SJSA1 (cell line): ENCODE data around the gene VPS26B. TPM values are rescaled to one million over a fixed set of nuclear protein-coding genes. Genes with fewer than 3 reads are reported as not detected.

Source experiments
- DNase-seq, 2 experiments: peaks; one replicate each; pipeline ENCODE4 v3.0.0-alpha.2; 2015 to 2020; ENCODE audit warnings: low spot score in 2 of 2, low read depth in 1 of 2
- H3K27ac ChIP-seq: fragments of 250-450 bp; sonication (Bioruptor Pico); 2 replicates; pipeline ENCODE4 v1.5.1; 2020; ENCODE audit warnings: mild to moderate bottlenecking, moderate library complexity
- H3K27me3 ChIP-seq: fragments of 250-450 bp; sonication (Bioruptor Pico); replicated peaks from 2 replicates; pipeline ENCODE4 v1.5.1; 2020; ENCODE audit warnings: mild to moderate bottlenecking, moderate library complexity
- H3K36me3 ChIP-seq: fragments of 250-450 bp; sonication (Bioruptor Pico); 2 replicates; pipeline ENCODE4 v1.5.1; 2020; ENCODE audit warnings: mild to moderate bottlenecking
- H3K4me1 ChIP-seq: fragments of 250-450 bp; sonication (Bioruptor Pico); replicated peaks from 2 replicates; pipeline ENCODE4 v1.6.1; 2021; ENCODE audit warnings: mild to moderate bottlenecking
- H3K4me3 ChIP-seq: fragments of 250-450 bp; sonication (Bioruptor Pico); 2 replicates; pipeline ENCODE4 v1.5.1; 2020; ENCODE audit warnings: mild to moderate bottlenecking
- H3K9me3 ChIP-seq: fragments of 250-450 bp; sonication (Bioruptor Pico); replicated peaks from 2 replicates; pipeline ENCODE4 v1.5.1; 2020; ENCODE audit warnings: mild to moderate bottlenecking
- total RNA-seq: library from RNA; depleted of rRNA; stranded (reverse); fragments of >200 nt; shearing (Covaris generic); gene quantifications from 2 replicates; pipeline ENCODE4 v1.2.3, GENCODE V29; 2014; rRNA removed

VPS26B gene
- total RNA-seq, 1 experiment from 2014 or later: 17.8 TPM

DNA sequence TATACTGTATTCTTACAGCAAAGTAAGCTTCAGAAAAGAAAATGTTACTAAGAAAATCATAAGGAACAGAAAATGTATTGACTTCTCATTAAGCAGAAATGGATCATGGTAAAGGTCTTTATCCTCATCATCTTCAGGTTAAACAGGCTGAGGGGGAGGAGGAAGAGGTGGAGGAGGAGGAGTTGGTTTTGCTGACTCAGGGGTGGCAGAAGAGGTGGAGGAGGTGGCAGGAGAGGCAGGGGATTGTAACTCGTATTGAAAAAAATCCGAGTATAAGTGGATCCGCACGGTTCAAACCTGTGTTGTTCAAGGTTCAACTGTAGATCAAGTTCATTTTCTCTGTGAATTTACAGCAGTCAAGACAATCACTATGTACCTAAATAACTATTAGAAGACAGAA, 64.7 kb downstream of the VPS26B start:
- Histone ChIP-seq H3K9me3 (no peaks in the 10 kb centered on the region), H3K27me3 (no peaks in the 10 kb centered on the region), H3K36me3 (no peaks in the 10 kb centered on the region), H3K4me1 (no peaks in the 10 kb centered on the region), H3K4me3 (no peak overlapping the region), H3K27ac (no peak overlapping the region)
- no peak for DNase-seq

- H3K4me3 ChIP-seq: no peak overlapping the region
- DNase-seq: no peak
- H3K4me1 ChIP-seq: no peaks in the 10 kb centered on the region
- H3K27ac ChIP-seq: no peak overlapping the region
- no peaks in the 10 kb centered on the region for H3K36me3 ChIP-seq
- H3K9me3 ChIP-seq: no peaks in the 10 kb centered on the region
- no peaks in the 10 kb centered on the region for H3K27me3 ChIP-seq
Measured at GRCh38 chr11:134289789-134290188, 65.3 kb downstream of the VPS26B start.

DNA sequence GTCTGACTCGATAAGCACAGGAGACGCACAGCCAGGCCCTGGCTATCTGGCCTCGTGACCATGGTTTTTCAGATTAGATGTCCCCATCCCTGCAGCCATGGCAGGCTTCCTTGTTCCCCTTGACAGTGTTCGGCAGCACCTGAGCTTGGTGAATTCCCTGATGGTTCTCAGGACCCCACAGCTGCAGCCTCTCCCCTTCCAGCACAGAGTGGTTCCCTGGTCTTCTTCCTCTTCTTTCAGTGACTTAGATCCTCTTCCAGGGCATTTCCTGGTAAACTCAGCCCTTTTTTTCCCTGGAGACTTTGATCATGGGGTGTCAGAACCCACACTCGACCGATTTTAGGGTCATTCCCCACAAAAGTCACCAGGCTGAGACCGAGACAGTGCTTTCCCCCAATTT, 66.2 kb downstream of the VPS26B start:
- no peaks in the 10 kb centered on the region for H3K9me3 ChIP-seq
- no peaks in the 10 kb centered on the region for H3K4me1 ChIP-seq
- no peak overlapping the region for H3K4me3 ChIP-seq
- no peak for DNase-seq
- no peaks in the 10 kb centered on the region for H3K36me3 ChIP-seq
- H3K27ac ChIP-seq: no peak overlapping the region
- no peaks in the 10 kb centered on the region for H3K27me3 ChIP-seq

GRCh38 chr11:134291196-134291595, 66.7 kb downstream of the VPS26B start:
- no peak overlapping the region for H3K27ac ChIP-seq
- H3K36me3 ChIP-seq: no peaks in the 10 kb centered on the region
- H3K4me1 ChIP-seq: no peaks in the 10 kb centered on the region
- DNase-seq: no peak
- H3K4me3 ChIP-seq: no peak overlapping the region
- no peaks in the 10 kb centered on the region for H3K9me3 ChIP-seq
- no peaks in the 10 kb centered on the region for H3K27me3 ChIP-seq

- Histone ChIP-seq H3K9me3 (no peaks in the 10 kb centered on the region), H3K27me3 (no peaks in the 10 kb centered on the region), H3K36me3 (no peaks in the 10 kb centered on the region), H3K4me3 (no peak overlapping the region), H3K27ac (no peak overlapping the region), H3K4me1 (no peaks in the 10 kb centered on the region)
- DNase-seq: no peak
Measured at GRCh38 chr11:134292661-134293060, 68.2 kb downstream of the VPS26B start.

- Histone ChIP-seq H3K4me1 (no peaks in the 10 kb centered on the region), H3K9me3 (no peaks in the 10 kb centered on the region), H3K36me3 (no peaks in the 10 kb centered on the region), H3K27ac (no peak overlapping the region), H3K27me3 (no peaks in the 10 kb centered on the region), H3K4me3 (no peak overlapping the region)
- DNase-seq: no peak
Measured at GRCh38 chr11:134293119-134294113, 68.9 kb downstream of the VPS26B start.

GRCh38 chr11:134294664-134295063, 70.2 kb downstream of the VPS26B start:
- H3K27ac ChIP-seq: no peak overlapping the region
- H3K4me3 ChIP-seq: no peak overlapping the region
- DNase-seq: no peak
- no peaks in the 10 kb centered on the region for H3K9me3 ChIP-seq
- H3K4me1 ChIP-seq: no peaks in the 10 kb centered on the region
- H3K36me3 ChIP-seq: no peaks in the 10 kb centered on the region
- no peaks in the 10 kb centered on the region for H3K27me3 ChIP-seq

Other genes with a start within 250 kb of the VPS26B start
- 1.7 and 2.4 TPM in 2 replicates for gene JAM3, start 155.6 kb upstream of the VPS26B start, total RNA-seq
- 15.2 and 29.4 TPM in 2 replicates for gene NCAPD3, start 704 bp upstream of the VPS26B start, total RNA-seq
- gene THYN1, start 28.7 kb downstream of the VPS26B start, total RNA-seq: 24.7 and 34.7 TPM in 2 replicates
- gene ACAD8, start 28.9 kb downstream of the VPS26B start, total RNA-seq: 7.9 and 11.3 TPM in 2 replicates
- gene GLB1L3, start 51.7 kb downstream of the VPS26B start, total RNA-seq: not detected in 2 replicates
- gene GLB1L2, start 107.3 kb downstream of the VPS26B start, total RNA-seq: not detected in 2 replicates
- not detected in 2 replicates for gene B3GAT1, start 187.6 kb downstream of the VPS26B start, total RNA-seq